ENCODE results near the gene MYH9. TPM values are rescaled to one million over a fixed set of nuclear protein-coding genes. Genes with fewer than 3 reads are reported as not detected.

MYH9 gene
- total RNA-seq, 1 experiment from 2014 or later = 69.7 TPM

DNA sequence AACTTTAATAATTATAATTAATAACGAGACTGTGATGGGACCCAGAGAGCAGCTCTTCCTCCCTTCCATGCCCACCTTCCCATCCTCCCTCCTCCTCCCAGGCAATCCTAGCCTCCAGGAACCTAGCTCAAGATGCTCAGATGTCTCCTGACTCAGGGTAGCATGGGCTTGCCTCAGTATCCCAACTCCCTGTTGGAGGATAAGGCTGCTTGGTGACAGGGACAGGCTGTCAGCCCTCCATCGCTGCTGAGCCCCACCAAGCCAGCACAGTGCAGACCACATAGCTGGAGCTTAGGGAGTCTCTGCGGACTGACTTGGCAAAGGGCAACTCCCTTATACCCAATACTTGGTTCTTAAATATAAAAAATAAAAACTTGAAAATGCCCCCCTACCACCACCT, 11.5 kb downstream of the MYH9 start:
- DNase-seq (ENCODE audit: low read depth, low spot score) = no peak
- in situ Hi-C loops (cut with HindIII; ENCODE audit: low pct_unique_long_range_greater_than_20kb, low sequenced_read_pairs) = no loop called here

DNA sequence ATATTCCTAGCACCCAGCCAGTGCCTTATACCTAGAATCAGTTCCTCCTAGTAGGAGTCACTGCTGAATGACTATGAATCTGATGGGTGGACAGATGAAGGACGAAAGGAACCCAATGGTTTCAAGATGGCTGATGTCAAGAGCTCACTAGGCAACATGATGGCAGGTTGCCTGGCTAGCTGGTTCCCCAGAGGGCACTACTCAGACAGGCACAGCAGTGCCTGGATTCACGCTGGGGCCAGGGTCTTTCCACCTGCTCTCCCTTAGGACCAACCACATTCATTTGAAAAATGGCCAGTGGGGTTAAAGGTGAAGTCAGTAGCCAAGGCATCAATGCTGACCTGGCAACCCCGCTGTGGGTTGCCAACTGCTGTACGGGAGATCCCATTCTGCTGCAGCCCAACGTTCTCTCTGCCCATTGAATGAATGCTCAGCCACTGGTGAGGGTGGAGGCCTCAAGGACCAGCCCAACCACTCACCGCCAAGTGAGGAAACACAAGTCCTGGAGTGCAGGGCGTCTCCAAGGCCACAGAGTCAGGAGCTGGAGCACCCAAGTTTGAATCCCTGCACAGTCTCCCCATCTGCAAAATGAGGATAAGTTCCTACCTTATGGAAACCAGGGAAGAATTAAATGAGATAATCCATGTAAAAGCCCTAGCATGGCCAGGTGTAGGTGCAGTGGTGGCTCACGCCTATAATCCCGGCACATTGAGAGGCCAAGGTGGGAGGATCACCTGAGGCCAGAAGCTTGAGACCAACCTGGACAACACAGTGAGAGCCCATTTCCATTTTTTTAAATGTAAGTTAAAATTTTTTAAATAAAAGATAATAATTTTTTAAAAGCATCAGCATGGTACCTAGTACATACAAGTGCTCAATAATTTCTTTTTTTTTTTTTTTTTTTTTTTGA, 12.4 kb downstream of the MYH9 start:
- in situ Hi-C loops (cut with HindIII; ENCODE audit: low pct_unique_long_range_greater_than_20kb, low sequenced_read_pairs) = no loop called here
- DNase-seq (ENCODE audit: low read depth, low spot score) = no peak

- in situ Hi-C loops (cut with HindIII; ENCODE audit: low pct_unique_long_range_greater_than_20kb, low sequenced_read_pairs) = no loop called here
- DNase-seq (ENCODE audit: low read depth, low spot score) = no peak
Measured at GRCh38 chr22:36374603-36375024, 13.2 kb downstream of the MYH9 start.

DNA sequence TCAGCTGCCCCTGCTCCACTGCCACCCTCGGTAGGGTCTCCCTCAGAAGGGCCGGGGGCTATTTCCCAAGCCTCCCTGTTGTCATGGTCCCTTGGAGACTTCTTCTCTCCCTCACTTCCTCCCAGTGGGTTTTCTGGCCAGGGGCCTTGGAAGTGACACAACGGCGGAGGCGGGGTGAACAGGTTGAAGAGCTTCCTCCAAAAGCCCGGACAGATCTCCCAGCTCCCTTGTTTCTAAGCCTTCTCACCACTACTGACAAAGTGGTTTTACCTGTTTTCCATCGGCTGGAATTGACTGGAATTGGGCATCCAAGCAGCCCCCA, 14.5 kb downstream of the MYH9 start:
- in situ Hi-C loops (cut with HindIII; ENCODE audit: low pct_unique_long_range_greater_than_20kb, low sequenced_read_pairs) = no loop called here
- no peak for DNase-seq (ENCODE audit: low read depth, low spot score)

GRCh38 chr22:36371920-36372319, 15.8 kb downstream of the MYH9 start:
- in situ Hi-C loops (cut with HindIII; ENCODE audit: low pct_unique_long_range_greater_than_20kb, low sequenced_read_pairs) = no loop called here

GRCh38 chr22:36369922-36370791, 17.6 kb downstream of the MYH9 start:
- in situ Hi-C loops (cut with HindIII; ENCODE audit: low pct_unique_long_range_greater_than_20kb, low sequenced_read_pairs) = no loop called here
- no peak for DNase-seq (ENCODE audit: low read depth, low spot score)

More at GRCh38 chr22:36371920-36372319, 15.8 kb downstream of the MYH9 start:
- no peak for DNase-seq (ENCODE audit: low read depth, low spot score)

- in situ Hi-C loops (cut with HindIII; ENCODE audit: low pct_unique_long_range_greater_than_20kb, low sequenced_read_pairs) = no loop called here
- no peak for DNase-seq (ENCODE audit: low read depth, low spot score)
Measured at GRCh38 chr22:36369004-36369921, 18.5 kb downstream of the MYH9 start.

DNA sequence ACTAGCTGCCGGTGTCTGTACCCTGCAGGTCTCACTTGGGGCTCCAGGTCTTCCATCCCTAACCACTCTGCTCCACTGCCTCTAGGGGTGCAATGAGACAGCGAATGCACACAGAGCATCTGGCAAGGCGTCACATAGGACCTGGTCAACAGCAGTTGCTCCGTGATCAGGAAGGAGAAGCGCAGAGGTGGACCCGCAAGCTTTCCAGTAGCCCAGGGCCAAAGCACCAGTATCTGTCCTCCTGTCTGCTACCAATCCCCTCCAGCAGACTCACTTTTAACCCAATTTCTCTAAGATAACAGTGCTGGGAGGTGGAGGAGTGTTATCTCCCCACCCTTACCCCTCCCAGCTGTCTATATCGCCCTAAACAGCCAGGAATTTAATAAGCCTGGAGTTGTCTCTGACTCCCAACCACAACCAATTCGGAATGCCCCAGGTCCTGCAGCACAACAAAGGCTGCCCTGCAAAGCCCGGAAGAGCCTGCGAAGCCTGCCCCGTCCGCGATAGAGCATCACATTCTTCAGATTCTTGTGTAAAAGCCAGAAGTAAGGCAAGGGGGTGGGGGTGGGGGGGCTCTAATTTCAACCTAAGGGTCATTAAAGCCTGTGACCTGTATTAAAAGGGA, 19.3 kb downstream of the MYH9 start:
- DNase-seq (ENCODE audit: low read depth, low spot score) = peak; percentile 88
- in situ Hi-C loops (cut with HindIII; ENCODE audit: low pct_unique_long_range_greater_than_20kb, low sequenced_read_pairs) = no loop called here

DNA sequence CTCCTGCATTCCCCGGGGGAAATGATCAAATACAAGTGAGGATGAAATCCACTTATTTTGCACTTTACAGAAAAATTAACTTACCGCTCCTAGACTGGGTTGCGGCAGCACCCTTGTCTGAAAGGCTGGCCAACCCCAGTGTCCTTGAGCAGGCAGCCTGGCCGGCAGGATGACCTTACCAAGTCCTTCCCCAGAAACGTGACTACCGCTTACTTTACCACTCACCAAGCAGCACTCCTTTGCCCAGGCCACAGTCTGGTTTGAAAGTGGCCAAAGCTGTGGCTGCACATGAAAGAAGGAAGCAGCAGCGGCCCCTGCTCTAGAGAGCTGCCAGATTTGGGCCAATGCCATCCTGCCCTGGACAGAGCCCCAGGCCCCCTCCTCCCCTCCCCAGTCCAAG, 20.3 kb downstream of the MYH9 start:
- no peak for DNase-seq (ENCODE audit: low read depth, low spot score)
- in situ Hi-C loops (cut with HindIII; ENCODE audit: low pct_unique_long_range_greater_than_20kb, low sequenced_read_pairs) = no loop called here

DNA sequence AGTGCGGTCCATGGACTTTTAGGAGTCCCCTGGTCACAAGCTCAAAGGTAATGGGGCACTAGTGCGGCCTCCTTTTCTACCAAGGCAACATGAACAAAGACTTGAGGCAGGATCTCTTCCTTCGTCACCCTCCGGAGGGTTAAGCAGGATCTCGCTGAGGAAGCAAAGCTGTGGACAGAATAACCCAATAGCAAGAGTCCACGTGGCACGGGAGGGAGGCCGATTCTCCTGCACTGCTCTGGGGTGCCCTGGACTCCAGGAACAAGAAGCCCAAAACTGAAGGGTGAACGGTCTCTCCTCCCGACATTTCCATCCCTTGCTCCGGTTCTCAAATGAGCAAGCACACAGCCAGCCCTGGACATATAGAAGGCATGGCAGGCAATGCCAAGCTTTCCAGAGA, 20.7 kb downstream of the MYH9 start:
- no peak for DNase-seq (ENCODE audit: low read depth, low spot score)
- in situ Hi-C loops (cut with HindIII; ENCODE audit: low pct_unique_long_range_greater_than_20kb, low sequenced_read_pairs) = no loop called here

DNA sequence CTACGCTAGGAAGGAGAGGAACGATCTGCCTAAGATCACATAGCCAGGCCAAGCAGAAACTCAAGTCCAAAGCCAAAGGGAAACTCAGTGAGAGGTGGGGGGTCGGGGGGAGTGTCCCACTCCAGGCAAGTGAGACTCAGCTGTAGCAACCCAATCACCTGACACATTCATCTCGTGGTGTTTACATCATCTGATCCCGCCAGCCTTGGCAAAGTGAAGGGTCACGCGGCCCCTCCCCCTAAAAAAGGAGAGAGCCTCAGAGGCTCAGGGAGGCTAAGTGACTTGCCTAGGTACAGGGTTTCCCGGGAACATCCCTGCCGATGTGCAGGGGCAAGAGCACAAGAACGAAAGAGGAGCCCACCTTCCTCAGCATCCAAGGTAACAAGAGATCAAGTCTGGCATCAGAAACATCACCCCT, 21.5 kb downstream of the MYH9 start:
- no peak for DNase-seq (ENCODE audit: low read depth, low spot score)
- in situ Hi-C loops (cut with HindIII; ENCODE audit: low pct_unique_long_range_greater_than_20kb, low sequenced_read_pairs) = no loop called here

- in situ Hi-C loops (cut with HindIII; ENCODE audit: low pct_unique_long_range_greater_than_20kb, low sequenced_read_pairs) = no loop called here
- no peak for DNase-seq (ENCODE audit: low read depth, low spot score)
Measured at GRCh38 chr22:36365020-36365411, 22.8 kb downstream of the MYH9 start.

- in situ Hi-C loops (cut with HindIII; ENCODE audit: low pct_unique_long_range_greater_than_20kb, low sequenced_read_pairs) = no loop called here
- no peak for DNase-seq (ENCODE audit: low read depth, low spot score)
Measured at GRCh38 chr22:36364255-36365019, 23.3 kb downstream of the MYH9 start.

- in situ Hi-C loops (cut with HindIII; ENCODE audit: low pct_unique_long_range_greater_than_20kb, low sequenced_read_pairs) = no loop called here
- DNase-seq (ENCODE audit: low read depth, low spot score) = no peak
Measured at GRCh38 chr22:36363349-36363981, 24.3 kb downstream of the MYH9 start.

DNA sequence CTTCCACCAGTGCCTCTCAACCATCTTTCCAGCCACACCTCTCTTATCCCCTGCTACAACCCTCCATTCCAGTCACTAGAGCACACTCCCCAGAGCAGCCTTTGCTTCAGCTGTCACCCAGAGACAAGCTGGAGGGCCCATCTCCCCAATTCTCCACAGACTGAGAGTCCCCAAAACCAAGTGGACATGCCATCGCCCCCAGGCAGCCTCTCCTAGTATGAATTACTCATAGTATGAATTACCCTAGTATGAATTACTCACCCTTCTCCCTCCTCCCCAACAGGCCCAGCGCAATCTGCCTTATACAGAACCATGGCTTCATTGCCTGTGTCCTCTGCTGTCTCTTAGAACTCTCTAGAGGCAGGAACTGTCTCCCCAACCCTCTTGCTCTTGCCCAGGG, 24.8 kb downstream of the MYH9 start:
- in situ Hi-C loops (cut with HindIII; ENCODE audit: low pct_unique_long_range_greater_than_20kb, low sequenced_read_pairs) = no loop called here
- DNase-seq (ENCODE audit: low read depth, low spot score) = no peak

- DNase-seq (ENCODE audit: low read depth, low spot score) = no peak
- in situ Hi-C loops (cut with HindIII; ENCODE audit: low pct_unique_long_range_greater_than_20kb, low sequenced_read_pairs) = no loop called here
Measured at GRCh38 chr22:36362075-36362474, 25.7 kb downstream of the MYH9 start.
